Colonic mucosa (tissue), 4 donors: ENCODE results near the gene SDK2. TPM values are rescaled to one million over a fixed set of nuclear protein-coding genes. Genes with fewer than 3 reads are reported as not detected.

Experiments
- DNase-seq: peaks from one replicate; pipeline ENCODE4 v3.0.0-alpha.2; 2020
- H3K27ac ChIP-seq: fragments of 200-600 bp; one replicate; pipeline ENCODE4 v1.8.0; 2021
- H3K27me3 ChIP-seq: fragments of 200-600 bp; one replicate; pipeline ENCODE4 v1.8.0; 2021
- H3K36me3 ChIP-seq: fragments of 200-600 bp; one replicate; pipeline ENCODE4 v1.8.0; 2021
- H3K4me1 ChIP-seq: fragments of 200-600 bp; one replicate; pipeline ENCODE4 v1.8.0; 2021; ENCODE audit warnings: mild to moderate bottlenecking
- H3K4me3 ChIP-seq: fragments of 200-600 bp; one replicate; pipeline ENCODE4 v1.8.0; 2021
- H3K9ac ChIP-seq, 2 donors: one replicate each; pipeline ENCODE4 v1.7.0; 2013; ENCODE audit warnings: control low read depth in 2 of 2, low read depth in 2 of 2, low read length in 2 of 2
- H3K9me3 ChIP-seq: fragments of 200-600 bp; one replicate; pipeline ENCODE4 v1.8.0; 2021
- intact Hi-C: fragments of 100-400 bp; cut with DNase I; formaldehyde crosslinking; loops from one replicate; pipeline ENCODE4 v1.14.1; 2022
- total RNA-seq, 2 donors: library from RNA; stranded (reverse); fragmentation: NEBNext Ultra II Directional in 1 of 2; extraction: Animal tissue kit (Norgen Biotek cat#: 25700) in 1 of 2; gene quantifications; one replicate each; pipeline ENCODE4 v1.2.1, GENCODE V29; 2021
- TF ChIP-seq, protein P1 (sequence below): fragments of 200-600 bp; IDR thresholded peaks from one replicate; pipeline ENCODE4 v1.8.0; 2022; ENCODE audit warnings: antibody characterized with exemption, mild to moderate bottlenecking
- donor health status: healthy.
- donor health status: DM: no; HTN: no; CAD: no.
- donor health status: DM: no; HTN: no; CAD: no.

The SDK2 gene
- total RNA-seq, 2 donors from 2014 or later, result 0.94 to 1.2 TPM

DNA sequence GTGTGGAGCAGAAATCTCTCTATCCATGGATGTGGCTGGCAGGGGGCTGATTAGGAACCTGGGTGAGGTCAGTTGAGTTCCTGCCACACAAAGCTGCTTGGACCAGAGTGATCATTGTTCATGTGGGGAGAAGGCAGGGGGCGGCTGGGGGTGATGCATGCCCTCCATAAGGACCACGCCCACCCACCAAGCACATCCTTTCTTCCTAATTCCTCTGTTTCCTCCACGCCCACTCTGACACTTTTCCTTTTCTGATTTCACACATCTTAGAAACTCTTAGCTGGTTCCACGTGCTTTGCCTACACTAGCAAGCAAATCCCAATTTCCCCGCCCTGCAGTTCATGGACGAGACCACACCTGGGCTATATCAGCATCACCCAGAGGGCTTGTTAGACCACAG, 108.5 kb downstream of the SDK2 start:
- Histone ChIP-seq H3K9ac (no peak overlapping the region), H3K27ac (no peak overlapping the region), H3K27me3 (no peaks in the 10 kb centered on the region), H3K4me1 (no peaks in the 10 kb centered on the region), H3K4me3 (no peak overlapping the region), H3K9me3 (no peaks in the 10 kb centered on the region), H3K36me3 (no peaks in the 10 kb centered on the region)
- intact Hi-C loops, result no loop called here
- no peak for DNase-seq
- TF ChIP-seq, protein P1, sequence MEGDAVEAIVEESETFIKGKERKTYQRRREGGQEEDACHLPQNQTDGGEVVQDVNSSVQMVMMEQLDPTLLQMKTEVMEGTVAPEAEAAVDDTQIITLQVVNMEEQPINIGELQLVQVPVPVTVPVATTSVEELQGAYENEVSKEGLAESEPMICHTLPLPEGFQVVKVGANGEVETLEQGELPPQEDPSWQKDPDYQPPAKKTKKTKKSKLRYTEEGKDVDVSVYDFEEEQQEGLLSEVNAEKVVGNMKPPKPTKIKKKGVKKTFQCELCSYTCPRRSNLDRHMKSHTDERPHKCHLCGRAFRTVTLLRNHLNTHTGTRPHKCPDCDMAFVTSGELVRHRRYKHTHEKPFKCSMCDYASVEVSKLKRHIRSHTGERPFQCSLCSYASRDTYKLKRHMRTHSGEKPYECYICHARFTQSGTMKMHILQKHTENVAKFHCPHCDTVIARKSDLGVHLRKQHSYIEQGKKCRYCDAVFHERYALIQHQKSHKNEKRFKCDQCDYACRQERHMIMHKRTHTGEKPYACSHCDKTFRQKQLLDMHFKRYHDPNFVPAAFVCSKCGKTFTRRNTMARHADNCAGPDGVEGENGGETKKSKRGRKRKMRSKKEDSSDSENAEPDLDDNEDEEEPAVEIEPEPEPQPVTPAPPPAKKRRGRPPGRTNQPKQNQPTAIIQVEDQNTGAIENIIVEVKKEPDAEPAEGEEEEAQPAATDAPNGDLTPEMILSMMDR, result no peak

DNA sequence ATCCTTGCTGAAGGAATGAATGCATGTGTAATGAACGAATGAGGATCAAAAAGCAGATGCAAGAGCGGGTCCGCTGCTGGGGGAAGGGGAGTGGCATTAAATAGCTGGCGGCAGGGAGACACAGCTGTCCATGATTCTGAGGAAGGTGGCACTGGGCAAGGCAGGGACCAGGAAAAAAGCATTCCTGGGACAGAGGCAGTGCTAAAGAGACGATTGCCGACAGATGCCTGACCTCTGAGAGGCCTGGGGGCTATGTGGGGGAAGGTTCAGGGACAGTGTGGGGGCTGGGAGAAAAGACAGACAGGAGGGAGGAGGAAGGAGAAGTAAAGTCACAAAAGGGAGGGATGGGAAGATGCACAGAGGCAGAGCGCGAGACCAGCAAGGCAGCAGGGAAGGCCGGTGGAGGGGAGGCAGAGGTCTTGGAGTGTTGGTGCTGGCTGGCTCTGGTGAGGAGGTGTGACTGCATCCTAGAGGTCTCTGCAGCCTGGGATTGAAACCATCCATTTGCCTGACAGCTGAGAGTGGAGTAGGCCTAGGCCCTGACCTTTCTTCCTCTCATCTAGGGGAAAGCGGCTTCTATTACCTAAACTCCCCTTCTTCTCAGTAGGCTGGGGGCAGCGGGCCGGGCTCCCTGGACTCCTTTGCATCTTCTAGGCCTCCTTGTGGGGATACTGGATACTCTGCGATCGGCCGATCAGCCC, 109.9 kb downstream of the SDK2 start:
- Histone ChIP-seq H3K4me1 (no peaks in the 10 kb centered on the region), H3K27me3 (no peaks in the 10 kb centered on the region), H3K9ac (no peak overlapping the region), H3K9me3 (no peaks in the 10 kb centered on the region), H3K36me3 (no peaks in the 10 kb centered on the region), H3K4me3 (no peak overlapping the region), H3K27ac (no peak overlapping the region)
- intact Hi-C loops, result no loop called here
- no peak for DNase-seq
- TF ChIP-seq, protein P1, result no peak

- intact Hi-C loops, result no loop called here
- H3K4me1 ChIP-seq, result no peaks in the 10 kb centered on the region
- H3K4me3 ChIP-seq, result no peak overlapping the region
- TF ChIP-seq, protein P1, result no peak
- no peak overlapping the region for H3K9ac ChIP-seq
- H3K27ac ChIP-seq, result no peak overlapping the region
- H3K9me3 ChIP-seq, result no peaks in the 10 kb centered on the region
- H3K36me3 ChIP-seq, result no peaks in the 10 kb centered on the region
- no peaks in the 10 kb centered on the region for H3K27me3 ChIP-seq
- no peak for DNase-seq
These were observed 110.5 kb downstream of the SDK2 start for GRCh38 chr17:73533781-73534180.

DNA sequence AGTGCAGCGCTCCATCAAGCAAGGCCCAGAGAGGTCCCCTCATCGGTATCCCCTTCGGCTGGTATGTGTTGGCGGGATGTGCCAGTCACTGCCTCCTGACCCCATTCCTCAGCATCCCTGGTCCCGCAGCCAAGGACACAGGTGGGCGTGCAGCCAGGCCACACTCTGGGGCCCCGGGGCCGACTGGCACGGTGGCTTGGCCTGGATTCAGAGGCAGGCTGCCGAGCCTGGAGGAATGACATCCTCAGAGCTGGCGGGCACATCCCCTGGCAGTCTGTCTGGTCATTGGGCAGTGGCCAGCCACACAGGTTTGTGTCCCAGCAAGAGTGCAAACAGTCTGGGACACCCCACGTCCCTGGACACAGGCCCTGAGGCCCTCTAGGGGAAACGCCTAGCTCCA, 111.1 kb downstream of the SDK2 start:
- Histone ChIP-seq H3K9me3 (no peaks in the 10 kb centered on the region), H3K4me3 (no peak overlapping the region), H3K9ac (no peak overlapping the region), H3K36me3 (no peaks in the 10 kb centered on the region), H3K4me1 (no peaks in the 10 kb centered on the region), H3K27ac (no peak overlapping the region), H3K27me3 (no peaks in the 10 kb centered on the region)
- intact Hi-C loops, result no loop called here
- TF ChIP-seq, protein P1, result no peak
- DNase-seq, result no peak

- DNase-seq, result no peak
- Histone ChIP-seq H3K27me3 (no peaks in the 10 kb centered on the region), H3K36me3 (no peaks in the 10 kb centered on the region), H3K4me1 (no peaks in the 10 kb centered on the region), H3K9me3 (no peaks in the 10 kb centered on the region), H3K4me3 (no peak overlapping the region), H3K27ac (no peak overlapping the region), H3K9ac (no peak overlapping the region)
- TF ChIP-seq, protein P1, result no peak
- intact Hi-C loops, result no loop called here
These were observed 111.8 kb downstream of the SDK2 start for GRCh38 chr17:73532421-73532901.
